ENCODE data around the gene ACE.

The ACE gene

GRCh38 chr17:63538693-63539595 lies 62.1 kb downstream of the ACE start:
- no peak for DNase-seq

- DNase-seq: no peak
Measured at GRCh38 chr17:63540590-63540989, 63.7 kb downstream of the ACE start.

- DNase-seq: no peak
Measured at GRCh38 chr17:63542218-63542545, 65.3 kb downstream of the ACE start.

GRCh38 chr17:63542942-63543821 lies 66.3 kb downstream of the ACE start:
- no peak for DNase-seq

GRCh38 chr17:63543822-63544420 lies 67.1 kb downstream of the ACE start:
- no peak for DNase-seq

GRCh38 chr17:63544467-63545301 lies 67.8 kb downstream of the ACE start:
- no peak for DNase-seq

- no peak for DNase-seq
Measured at GRCh38 chr17:63546308-63547082, 69.6 kb downstream of the ACE start.

- DNase-seq: no peak
Measured at GRCh38 chr17:63547083-63547523, 70.2 kb downstream of the ACE start.
